Subcutaneous abdominal adipose tissue (tissue), 5 donors: ENCODE data around the gene SLC22A12.
"Not testable (repeated sequence)": the region's sequence is repeated elsewhere in the genome, so short reads cannot be mapped to it uniquely, and the experiment has no call there.

Source experiments
- H3K27ac ChIP-seq: one replicate; pipeline ENCODE4 v1.7.0; 2013; ENCODE audit warnings: low read depth, mild to moderate bottlenecking, inconsistent platforms, low read length, moderate library complexity
- H3K27me3 ChIP-seq, 5 donors: one replicate each; pipeline ENCODE4 v1.7.0; 2013; ENCODE audit warnings: low read length in 5 of 5, inconsistent platforms in 1 of 5; ENCODE audit not compliant: control insufficient read depth in 5 of 5, insufficient read depth in 4 of 5
- H3K36me3 ChIP-seq, 5 donors: one replicate each; pipeline ENCODE4 v1.7.0; 2013; ENCODE audit warnings: low read length in 5 of 5; ENCODE audit not compliant: control insufficient read depth in 5 of 5, insufficient read depth in 5 of 5
- H3K4me1 ChIP-seq, 5 donors: one replicate each; pipeline ENCODE4 v1.7.0; 2013; ENCODE audit warnings: low read length in 5 of 5, mild to moderate bottlenecking in 3 of 5, moderate library complexity in 1 of 5; ENCODE audit not compliant: control insufficient read depth in 5 of 5, insufficient read depth in 5 of 5
- H3K4me3 ChIP-seq, 5 donors: one replicate each; pipeline ENCODE4 v1.7.0; 2013; ENCODE audit warnings: low read length in 5 of 5, low read depth in 1 of 5
- H3K9ac ChIP-seq, 5 donors: one replicate each; pipeline ENCODE4 v1.7.0; 2013; ENCODE audit warnings: low read length in 5 of 5, mild to moderate bottlenecking in 4 of 5, moderate library complexity in 3 of 5
- H3K9me3 ChIP-seq, 5 donors: one replicate each; pipeline ENCODE4 v1.7.0; 2013; ENCODE audit warnings: low read length in 5 of 5; ENCODE audit not compliant: control insufficient read depth in 5 of 5
- donor health status: healthy.
- donor health status: healthy.
- donor health status: healthy.
- donor health status: healthy.
- donor health status: healthy.

The SLC22A12 gene

DNA sequence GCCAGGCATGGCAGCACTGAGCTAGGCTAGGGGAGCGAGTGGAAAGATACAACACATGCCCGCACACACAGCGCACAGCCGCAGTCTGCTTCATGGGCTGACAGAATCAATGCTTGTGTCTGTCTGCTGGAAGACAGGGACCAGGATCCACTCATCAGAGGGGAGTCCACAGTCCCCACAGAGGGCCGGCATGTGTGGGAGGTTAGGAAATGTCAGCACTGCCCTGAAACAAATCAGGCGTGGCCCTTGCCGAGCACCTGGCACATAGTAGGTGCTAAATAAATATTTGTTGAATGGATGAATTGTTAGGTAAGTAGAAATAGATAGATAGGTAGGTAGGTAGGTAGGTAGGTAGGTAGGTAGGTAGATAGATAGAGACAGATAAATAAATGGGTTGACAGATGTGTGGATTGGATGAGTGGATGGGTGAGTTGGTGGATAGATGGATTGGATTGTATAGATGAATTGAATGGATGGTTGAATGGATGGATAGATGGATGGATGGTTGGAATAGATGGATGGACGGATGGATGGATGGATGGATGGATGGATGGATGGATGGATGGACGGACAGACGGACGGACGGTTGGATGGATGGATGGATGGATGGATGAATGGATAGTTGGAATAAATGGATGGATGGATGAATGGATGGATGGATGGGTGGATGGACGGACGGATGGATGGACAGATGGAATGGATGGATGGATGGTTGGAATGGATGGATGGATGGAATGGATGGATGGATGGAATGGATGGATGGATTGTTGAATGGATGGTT is 3.3 kb downstream of the SLC22A12 start:
- Histone ChIP-seq H3K4me1 (peaks cover 0 to 13% (median 11%) of the 10 kb centered on the region in 5 donors), H3K9me3 (peaks cover 0 to 19% (median 3%) of the 10 kb centered on the region in 5 donors), H3K36me3 (no peaks in the 10 kb centered on the region), H3K9ac (no peak overlapping the region), H3K4me3 (no peak overlapping the region), H3K27me3 (no peaks in the 10 kb centered on the region), H3K27ac (no peak overlapping the region)

DNA sequence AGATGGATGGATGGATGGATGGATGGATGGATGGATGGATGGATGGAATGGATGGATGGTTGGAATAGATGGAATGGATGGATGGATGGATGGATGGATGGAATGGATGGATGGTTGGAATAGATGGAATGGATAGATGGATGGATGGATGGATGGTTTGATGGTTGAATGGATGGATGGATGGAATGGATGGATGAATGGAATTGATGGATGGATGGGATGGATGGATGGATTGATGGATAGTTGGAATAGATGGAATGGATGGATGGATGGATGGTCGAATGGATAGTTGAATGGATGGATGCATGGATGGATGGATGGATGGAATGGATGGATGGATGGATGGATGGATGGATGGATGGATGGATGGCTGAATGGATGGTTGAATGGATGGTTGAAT is 4.9 kb downstream of the SLC22A12 start:
- peaks cover 0 to 16% (median 0%) of the 10 kb centered on the region in 5 donors for H3K9me3 ChIP-seq
- not testable (repeated sequence) for H3K4me3 ChIP-seq, H3K36me3 ChIP-seq, H3K9ac ChIP-seq, H3K4me1 ChIP-seq, H3K27me3 ChIP-seq, H3K27ac ChIP-seq

DNA sequence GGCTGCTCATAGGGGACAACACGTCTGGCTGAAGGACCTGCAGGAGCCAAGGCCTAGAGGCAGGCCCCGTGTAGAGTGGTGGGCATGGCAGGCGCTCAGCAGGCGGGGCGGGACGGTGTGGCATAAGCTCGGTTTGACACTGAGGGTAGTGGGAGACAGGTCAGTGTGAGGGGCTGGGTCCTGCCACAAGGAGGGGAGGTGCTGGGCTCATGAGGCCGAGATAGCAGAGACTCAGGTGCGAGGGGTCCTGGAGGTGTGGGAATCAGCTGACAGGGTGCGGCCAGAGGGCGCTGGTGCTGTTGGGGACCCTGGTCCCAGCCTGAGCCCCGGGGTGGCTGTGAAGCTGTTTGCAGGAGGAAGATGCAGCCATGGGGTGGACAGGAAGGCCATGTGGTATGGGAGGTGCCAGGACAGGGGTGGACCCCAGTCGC is 6.7 kb downstream of the SLC22A12 start:
- Histone ChIP-seq H3K36me3 (no peaks in the 10 kb centered on the region), H3K4me3 (no peak overlapping the region)

DNA sequence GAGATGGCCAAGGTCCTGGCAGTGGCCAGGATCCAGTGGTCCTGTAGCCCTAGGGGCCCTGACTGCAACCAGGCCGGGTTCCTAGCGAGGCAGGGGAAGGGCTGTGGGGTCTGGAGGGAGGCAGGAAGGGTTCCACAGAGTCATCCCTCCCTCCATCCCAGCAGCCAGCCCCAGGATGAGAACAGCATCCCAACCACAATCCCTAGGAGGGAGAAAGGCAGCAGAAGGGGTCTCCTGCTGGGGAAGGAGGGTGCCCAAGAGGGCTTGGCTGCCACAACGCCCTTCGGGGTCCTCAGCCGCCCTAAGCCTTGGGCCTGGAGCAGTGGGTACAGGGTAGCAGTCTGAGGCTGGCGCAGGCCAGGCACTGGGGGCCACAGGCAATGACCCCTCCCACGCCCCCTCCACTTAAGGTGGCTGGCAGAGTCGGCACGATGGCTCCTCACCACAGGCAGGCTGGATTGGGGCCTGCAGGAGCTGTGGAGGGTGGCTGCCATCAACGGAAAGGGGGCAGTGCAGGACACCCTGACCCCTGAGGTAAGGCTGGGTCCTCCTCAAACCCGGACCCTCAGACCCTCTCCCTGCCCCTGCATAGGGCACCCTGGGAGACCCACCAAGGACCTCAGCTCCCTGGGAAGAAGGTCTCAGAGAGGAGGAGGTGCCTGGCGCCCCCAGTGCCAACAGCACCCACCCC is 7.2 kb downstream of the SLC22A12 start:
- H3K27ac ChIP-seq, result no peak overlapping the region
- no peaks in the 10 kb centered on the region for H3K4me1 ChIP-seq
- no peak overlapping the region for H3K4me3 ChIP-seq
- H3K27me3 ChIP-seq, result no peaks in the 10 kb centered on the region
- H3K9me3 ChIP-seq, result peaks cover 0 to 16% (median 0%) of the 10 kb centered on the region in 5 donors
- H3K36me3 ChIP-seq, result no peaks in the 10 kb centered on the region
- no peak overlapping the region for H3K9ac ChIP-seq

More for the DNA sequence above, 6.7 kb downstream of the SLC22A12 start:
- Histone ChIP-seq H3K27ac (no peak overlapping the region), H3K27me3 (no peaks in the 10 kb centered on the region), H3K9me3 (peaks cover 0 to 16% (median 0%) of the 10 kb centered on the region in 5 donors), H3K4me1 (no peaks in the 10 kb centered on the region), H3K9ac (no peak overlapping the region)

DNA sequence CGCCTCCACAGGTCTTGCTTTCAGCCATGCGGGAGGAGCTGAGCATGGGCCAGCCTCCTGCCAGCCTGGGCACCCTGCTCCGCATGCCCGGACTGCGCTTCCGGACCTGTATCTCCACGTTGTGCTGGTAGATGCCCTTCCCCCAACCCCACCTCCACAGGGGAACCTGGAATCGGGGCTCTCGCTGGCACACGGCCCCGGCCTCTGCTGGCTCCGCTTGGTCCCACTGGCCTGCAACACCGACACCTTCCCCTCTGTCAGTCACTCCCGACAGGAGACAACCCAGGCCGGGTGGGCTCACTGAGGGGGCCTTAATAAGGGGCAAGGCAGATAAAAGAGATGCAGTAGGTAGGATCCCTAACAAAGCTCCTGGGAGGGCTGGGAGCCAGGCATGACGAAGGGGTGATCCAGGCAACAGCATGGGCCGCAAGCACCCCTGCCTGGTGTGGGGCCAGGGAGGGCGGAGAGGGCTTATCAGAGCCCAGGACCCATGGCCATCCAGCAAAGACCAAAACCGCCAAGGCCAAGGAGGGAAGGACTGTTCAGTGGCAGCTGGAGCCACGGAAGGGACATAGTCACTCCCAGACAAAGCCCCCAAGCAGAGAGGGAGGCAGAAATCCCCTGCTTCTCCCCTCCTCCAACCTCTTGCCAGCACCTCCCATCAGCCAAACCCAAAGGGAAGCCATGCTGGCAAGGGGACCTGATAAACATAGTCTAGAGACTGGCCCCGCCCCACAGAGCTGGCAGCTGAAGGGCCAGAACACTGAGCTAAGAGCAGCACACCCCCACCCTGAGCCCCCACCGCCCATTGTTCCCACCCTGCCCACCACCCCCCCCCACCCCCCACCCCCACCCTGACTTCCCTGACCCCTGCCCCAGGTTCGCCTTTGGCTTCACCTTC is 8.0 kb downstream of the SLC22A12 start:
- Histone ChIP-seq H3K27me3 (peaks cover 0 to 1% (median 0%) of the 10 kb centered on the region in 5 donors), H3K4me3 (no peak overlapping the region), H3K4me1 (no peaks in the 10 kb centered on the region)

DNA sequence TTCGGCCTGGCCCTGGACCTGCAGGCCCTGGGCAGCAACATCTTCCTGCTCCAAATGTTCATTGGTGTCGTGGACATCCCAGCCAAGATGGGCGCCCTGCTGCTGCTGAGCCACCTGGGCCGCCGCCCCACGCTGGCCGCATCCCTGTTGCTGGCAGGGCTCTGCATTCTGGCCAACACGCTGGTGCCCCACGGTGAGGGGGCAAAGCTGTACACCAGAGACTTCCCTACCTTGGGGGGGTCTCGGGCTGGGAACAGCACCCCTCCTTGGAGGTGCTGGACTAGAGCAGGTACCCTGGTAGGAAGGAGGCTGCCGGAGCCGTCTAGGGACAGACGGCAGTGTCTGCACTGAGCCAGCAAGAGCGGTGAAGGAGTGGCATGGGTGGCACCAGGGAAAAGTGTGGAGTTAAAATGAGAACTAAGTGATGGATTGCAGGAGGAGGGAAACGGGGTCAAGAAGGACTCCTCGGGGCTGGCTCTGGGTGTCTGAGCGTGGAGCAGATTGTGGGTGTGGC is 8.7 kb downstream of the SLC22A12 start:
- H3K27ac ChIP-seq, result no peak overlapping the region
- H3K9ac ChIP-seq, result no peak overlapping the region
- H3K36me3 ChIP-seq, result no peaks in the 10 kb centered on the region
- H3K9me3 ChIP-seq, result peaks cover 0 to 13% (median 0%) of the 10 kb centered on the region in 5 donors
- peaks cover 0 to 4% (median 0%) of the 10 kb centered on the region in 5 donors for H3K27me3 ChIP-seq
- H3K4me3 ChIP-seq, result no peak overlapping the region
- H3K4me1 ChIP-seq, result no peaks in the 10 kb centered on the region

More for the DNA sequence above, 8.0 kb downstream of the SLC22A12 start:
- H3K36me3 ChIP-seq, result no peaks in the 10 kb centered on the region
- peaks cover 0 to 16% (median 0%) of the 10 kb centered on the region in 5 donors for H3K9me3 ChIP-seq
- H3K27ac ChIP-seq, result no peak overlapping the region
- no peak overlapping the region for H3K9ac ChIP-seq

DNA sequence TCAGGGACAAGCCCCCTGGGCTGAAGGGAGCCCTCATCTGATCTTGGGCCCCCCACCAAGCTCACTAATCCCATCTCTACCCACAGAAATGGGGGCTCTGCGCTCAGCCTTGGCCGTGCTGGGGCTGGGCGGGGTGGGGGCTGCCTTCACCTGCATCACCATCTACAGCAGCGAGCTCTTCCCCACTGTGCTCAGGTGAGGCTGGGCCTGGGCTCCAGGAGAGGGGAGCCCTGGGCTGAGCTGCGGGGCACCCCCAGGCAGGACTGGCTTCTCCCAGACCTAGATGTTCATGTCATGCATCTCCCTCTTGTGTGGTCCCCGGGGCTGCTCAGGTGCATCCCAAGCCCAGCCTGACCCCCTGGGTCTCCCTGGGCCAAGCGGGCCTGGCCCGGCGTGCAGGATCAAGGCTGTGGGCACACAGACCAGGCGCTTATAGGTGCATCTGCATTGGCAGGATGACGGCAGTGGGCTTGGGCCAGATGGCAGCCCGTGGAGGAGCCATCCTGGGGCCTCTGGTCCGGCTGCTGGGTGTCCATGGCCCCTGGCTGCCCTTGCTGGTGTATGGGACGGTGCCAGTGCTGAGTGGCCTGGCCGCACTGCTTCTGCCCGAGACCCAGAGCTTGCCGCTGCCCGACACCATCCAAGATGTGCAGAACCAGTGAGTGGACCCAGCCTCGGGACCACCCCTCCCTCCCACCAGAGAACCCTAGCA is 9.4 kb downstream of the SLC22A12 start:
- Histone ChIP-seq H3K36me3 (no peaks in the 10 kb centered on the region), H3K4me3 (no peak overlapping the region), H3K4me1 (no peaks in the 10 kb centered on the region), H3K9me3 (peaks cover 0 to 7% (median 0%) of the 10 kb centered on the region in 5 donors), H3K27ac (no peak overlapping the region), H3K9ac (no peak overlapping the region), H3K27me3 (peaks cover 0 to 5% (median 0%) of the 10 kb centered on the region in 5 donors)

DNA sequence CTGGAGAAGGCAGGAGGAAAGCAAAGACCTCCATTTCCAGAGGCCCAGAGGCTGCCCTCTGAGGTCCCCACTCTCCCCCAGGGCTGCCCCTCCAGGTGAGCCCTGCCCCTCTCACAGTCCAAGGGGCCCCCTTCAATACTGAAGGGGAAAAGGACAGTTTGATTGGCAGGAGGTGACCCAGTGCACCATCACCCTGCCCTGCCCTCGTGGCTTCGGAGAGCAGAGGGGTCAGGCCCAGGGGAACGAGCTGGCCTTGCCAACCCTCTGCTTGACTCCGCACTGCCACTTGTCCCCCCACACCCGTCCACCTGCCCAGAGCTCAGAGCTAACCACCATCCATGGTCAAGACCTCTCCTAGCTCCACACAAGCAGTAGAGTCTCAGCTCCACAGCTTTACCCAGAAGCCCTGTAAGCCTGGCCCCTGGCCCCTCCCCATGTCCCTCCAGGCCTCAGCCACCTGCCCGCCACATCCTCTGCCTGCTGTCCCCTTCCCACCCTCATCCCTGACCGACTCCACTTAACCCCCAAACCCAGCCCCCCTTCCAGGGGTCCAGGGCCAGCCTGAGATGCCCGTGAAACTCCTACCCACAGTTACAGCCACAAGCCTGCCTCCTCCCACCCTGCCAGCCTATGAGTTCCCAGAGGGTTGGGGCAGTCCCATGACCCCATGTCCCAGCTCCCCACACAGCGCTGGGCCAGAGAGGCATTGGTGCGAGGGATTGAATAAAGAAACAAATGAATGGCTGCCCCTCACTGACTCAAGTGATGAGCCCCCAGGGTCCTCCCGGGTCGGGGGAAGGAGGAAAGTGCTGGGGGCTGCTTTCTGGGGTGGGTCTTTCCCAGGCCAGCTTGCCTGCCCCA is 10.8 kb downstream of the SLC22A12 start:
- Histone ChIP-seq H3K4me1 (peaks cover 0 to 3% (median 0%) of the 10 kb centered on the region in 5 donors), H3K9me3 (no peaks in the 10 kb centered on the region), H3K9ac (no peak overlapping the region), H3K27me3 (peaks cover 0 to 8% (median 0%) of the 10 kb centered on the region in 5 donors), H3K27ac (no peak overlapping the region), H3K36me3 (no peaks in the 10 kb centered on the region), H3K4me3 (no peak overlapping the region)
